ENCODE results near the gene MYOG.

The MYOG gene

GRCh38 chr1:203089001-203089650 is 3.3 kb upstream of the MYOG start:
- H3K27me3 Mint-ChIP-seq: peaks cover 13% of the 10 kb centered on the region
- DNase-seq: no peak
- no peak overlapping the region for H3K4me3 Mint-ChIP-seq
- no peaks in the 10 kb centered on the region for H3K36me3 Mint-ChIP-seq (ENCODE audit: low read depth)
- no peaks in the 10 kb centered on the region for H3K9me3 Mint-ChIP-seq
- H3K27ac Mint-ChIP-seq: no peak overlapping the region
- no peaks in the 10 kb centered on the region for H3K4me1 Mint-ChIP-seq (ENCODE audit: low read depth)

- Mint-ChIP-seq H3K27ac (no peak overlapping the region), H3K4me3 (no peak overlapping the region), H3K27me3 (peaks cover 13% of the 10 kb centered on the region), H3K9me3 (no peaks in the 10 kb centered on the region), H3K4me1 (ENCODE audit: low read depth) (no peaks in the 10 kb centered on the region), H3K36me3 (ENCODE audit: low read depth) (no peaks in the 10 kb centered on the region)
- DNase-seq: no peak
Measured at GRCh38 chr1:203088441-203088840, 2.6 kb upstream of the MYOG start.

- Mint-ChIP-seq H3K4me3 (no peak overlapping the region), H3K27ac (no peak overlapping the region), H3K4me1 (ENCODE audit: low read depth) (no peaks in the 10 kb centered on the region), H3K36me3 (ENCODE audit: low read depth) (no peaks in the 10 kb centered on the region), H3K9me3 (no peaks in the 10 kb centered on the region), H3K27me3 (peaks cover 11% of the 10 kb centered on the region)
- no peak for DNase-seq
Measured at GRCh38 chr1:203086992-203087763, 1.4 kb upstream of the MYOG start.

GRCh38 chr1:203084588-203085527 is 954 bp downstream of the MYOG start:
- H3K27ac Mint-ChIP-seq: no peak overlapping the region
- no peaks in the 10 kb centered on the region for H3K4me1 Mint-ChIP-seq (ENCODE audit: low read depth)
- peak; percentile 43 for DNase-seq
- no peak overlapping the region for H3K4me3 Mint-ChIP-seq
- no peaks in the 10 kb centered on the region for H3K9me3 Mint-ChIP-seq
- no peaks in the 10 kb centered on the region for H3K36me3 Mint-ChIP-seq (ENCODE audit: low read depth)
- peaks cover 6% of the 10 kb centered on the region for H3K27me3 Mint-ChIP-seq

GRCh38 chr1:203083463-203083921 is 2.3 kb downstream of the MYOG start:
- Mint-ChIP-seq H3K27ac (no peak overlapping the region), H3K4me1 (ENCODE audit: low read depth) (no peaks in the 10 kb centered on the region), H3K9me3 (no peaks in the 10 kb centered on the region), H3K36me3 (ENCODE audit: low read depth) (no peaks in the 10 kb centered on the region), H3K4me3 (no peak overlapping the region), H3K27me3 (peaks cover 10% of the 10 kb centered on the region)
- no peak for DNase-seq

- H3K36me3 Mint-ChIP-seq (ENCODE audit: low read depth): no peaks in the 10 kb centered on the region
- no peaks in the 10 kb centered on the region for H3K4me1 Mint-ChIP-seq (ENCODE audit: low read depth)
- no peak overlapping the region for H3K27ac Mint-ChIP-seq
- peaks cover 15% of the 10 kb centered on the region for H3K27me3 Mint-ChIP-seq
- no peaks in the 10 kb centered on the region for H3K9me3 Mint-ChIP-seq
- no peak overlapping the region for H3K4me3 Mint-ChIP-seq
- DNase-seq: no peak
Measured at GRCh38 chr1:203082571-203083462, 3.0 kb downstream of the MYOG start.

GRCh38 chr1:203082231-203082505 is 3.6 kb downstream of the MYOG start:
- H3K4me1 Mint-ChIP-seq (ENCODE audit: low read depth): no peaks in the 10 kb centered on the region
- H3K4me3 Mint-ChIP-seq: no peak overlapping the region
- H3K27me3 Mint-ChIP-seq: peaks cover 21% of the 10 kb centered on the region
- no peaks in the 10 kb centered on the region for H3K36me3 Mint-ChIP-seq (ENCODE audit: low read depth)
- no peaks in the 10 kb centered on the region for H3K9me3 Mint-ChIP-seq
- DNase-seq: no peak
- H3K27ac Mint-ChIP-seq: no peak overlapping the region

GRCh38 chr1:203081465-203082230 is 4.2 kb downstream of the MYOG start:
- H3K27me3 Mint-ChIP-seq: peaks cover 26% of the 10 kb centered on the region
- H3K36me3 Mint-ChIP-seq (ENCODE audit: low read depth): no peaks in the 10 kb centered on the region
- H3K4me1 Mint-ChIP-seq (ENCODE audit: low read depth): no peaks in the 10 kb centered on the region
- H3K9me3 Mint-ChIP-seq: no peaks in the 10 kb centered on the region
- H3K27ac Mint-ChIP-seq: no peak overlapping the region
- no peak for DNase-seq
- no peak overlapping the region for H3K4me3 Mint-ChIP-seq

GRCh38 chr1:203080456-203080855 is 5.4 kb downstream of the MYOG start:
- peaks cover 34% of the 10 kb centered on the region for H3K27me3 Mint-ChIP-seq
- H3K36me3 Mint-ChIP-seq (ENCODE audit: low read depth): no peaks in the 10 kb centered on the region
- no peaks in the 10 kb centered on the region for H3K9me3 Mint-ChIP-seq
- no peak overlapping the region for H3K4me3 Mint-ChIP-seq
- no peak for DNase-seq
- no peak overlapping the region for H3K27ac Mint-ChIP-seq
- peaks cover 4% of the 10 kb centered on the region for H3K4me1 Mint-ChIP-seq (ENCODE audit: low read depth)

- Mint-ChIP-seq H3K4me1 (ENCODE audit: low read depth) (peaks cover 4% of the 10 kb centered on the region), H3K4me3 (no peak overlapping the region), H3K27me3 (peaks cover 51% of the 10 kb centered on the region), H3K36me3 (ENCODE audit: low read depth) (no peaks in the 10 kb centered on the region), H3K27ac (no peak overlapping the region), H3K9me3 (no peaks in the 10 kb centered on the region)
- no peak for DNase-seq
Measured at GRCh38 chr1:203078478-203078877, 7.3 kb downstream of the MYOG start.

GRCh38 chr1:203077956-203078355 is 7.9 kb downstream of the MYOG start:
- H3K4me3 Mint-ChIP-seq: no peak overlapping the region
- no peaks in the 10 kb centered on the region for H3K36me3 Mint-ChIP-seq (ENCODE audit: low read depth)
- DNase-seq: no peak
- peaks cover 56% of the 10 kb centered on the region for H3K27me3 Mint-ChIP-seq
- H3K4me1 Mint-ChIP-seq (ENCODE audit: low read depth): peaks cover 4% of the 10 kb centered on the region
- H3K27ac Mint-ChIP-seq: no peak overlapping the region
- H3K9me3 Mint-ChIP-seq: no peaks in the 10 kb centered on the region

- no peaks in the 10 kb centered on the region for H3K36me3 Mint-ChIP-seq (ENCODE audit: low read depth)
- no peak for DNase-seq
- no peak overlapping the region for H3K27ac Mint-ChIP-seq
- peaks cover 4% of the 10 kb centered on the region for H3K4me1 Mint-ChIP-seq (ENCODE audit: low read depth)
- H3K9me3 Mint-ChIP-seq: no peaks in the 10 kb centered on the region
- peaks cover 58% of the 10 kb centered on the region for H3K27me3 Mint-ChIP-seq
- no peak overlapping the region for H3K4me3 Mint-ChIP-seq
Measured at GRCh38 chr1:203077367-203077766, 8.4 kb downstream of the MYOG start.

GRCh38 chr1:203076031-203076511 is 9.7 kb downstream of the MYOG start:
- no peak for DNase-seq
- H3K27ac Mint-ChIP-seq: no peak overlapping the region
- no peaks in the 10 kb centered on the region for H3K36me3 Mint-ChIP-seq (ENCODE audit: low read depth)
- H3K27me3 Mint-ChIP-seq: peaks cover 55% of the 10 kb centered on the region
- no peaks in the 10 kb centered on the region for H3K9me3 Mint-ChIP-seq
- H3K4me3 Mint-ChIP-seq: peak overlapping the region; percentile 10
- peaks cover 4% of the 10 kb centered on the region for H3K4me1 Mint-ChIP-seq (ENCODE audit: low read depth)

Measured in activated T-cell treated with anti-CD3 and anti-CD28 coated beads, Interleukin-2, amount 50 U/mL, for 24 hours (primary cell).